GM10266 (cell line): Measurements from ENCODE around the gene SPRR1B.

ENCODE experiments used
- DNase-seq: peaks from one replicate; pipeline ENCODE4 v3.0.0; 2012; ENCODE audit errors: extremely low spot score
- CTCF ChIP-seq: IDR thresholded peaks from 2 replicates; pipeline ENCODE4 v1.5.1; 2012; ENCODE audit warnings: mild to moderate bottlenecking, low read depth; ENCODE audit not compliant: control insufficient read depth, insufficient read depth; ENCODE audit errors: missing control alignments

The SPRR1B gene

GRCh38 chr1:153071511-153071910, 40.5 kb downstream of the SPRR1B start, which contains the start of gene SPRR2B:
SPRR2B (minus strand) TSS chr1:153071611; CDS start chr1:153070839, 772 bp downstream.
- TF ChIP-seq CTCF = no peak
- DNase-seq = no peak

GRCh38 chr1:153072806-153073726, 42.1 kb downstream of the SPRR1B start:
- no peak for DNase-seq
- TF ChIP-seq CTCF = no peak

- DNase-seq = no peak
- TF ChIP-seq CTCF = no peak
These were observed 50.7 kb downstream of the SPRR1B start for GRCh38 chr1:153081736-153082135.
